ENCODE data around the gene STX4. TPM values are rescaled to one million over a fixed set of nuclear protein-coding genes. Genes with fewer than 3 reads are reported as not detected.

The STX4 gene
- total RNA-seq, 4 donors from 2014 or later, result 60.2 to 159 (median 101) TPM

GRCh38 chr16:31061126-31061812 lies 27.9 kb downstream of the STX4 start:
- TF ChIP-seq, protein P1, sequence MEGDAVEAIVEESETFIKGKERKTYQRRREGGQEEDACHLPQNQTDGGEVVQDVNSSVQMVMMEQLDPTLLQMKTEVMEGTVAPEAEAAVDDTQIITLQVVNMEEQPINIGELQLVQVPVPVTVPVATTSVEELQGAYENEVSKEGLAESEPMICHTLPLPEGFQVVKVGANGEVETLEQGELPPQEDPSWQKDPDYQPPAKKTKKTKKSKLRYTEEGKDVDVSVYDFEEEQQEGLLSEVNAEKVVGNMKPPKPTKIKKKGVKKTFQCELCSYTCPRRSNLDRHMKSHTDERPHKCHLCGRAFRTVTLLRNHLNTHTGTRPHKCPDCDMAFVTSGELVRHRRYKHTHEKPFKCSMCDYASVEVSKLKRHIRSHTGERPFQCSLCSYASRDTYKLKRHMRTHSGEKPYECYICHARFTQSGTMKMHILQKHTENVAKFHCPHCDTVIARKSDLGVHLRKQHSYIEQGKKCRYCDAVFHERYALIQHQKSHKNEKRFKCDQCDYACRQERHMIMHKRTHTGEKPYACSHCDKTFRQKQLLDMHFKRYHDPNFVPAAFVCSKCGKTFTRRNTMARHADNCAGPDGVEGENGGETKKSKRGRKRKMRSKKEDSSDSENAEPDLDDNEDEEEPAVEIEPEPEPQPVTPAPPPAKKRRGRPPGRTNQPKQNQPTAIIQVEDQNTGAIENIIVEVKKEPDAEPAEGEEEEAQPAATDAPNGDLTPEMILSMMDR (IDR thresholded peaks at IDR 0.05), result no peak
- no peak for TF ChIP-seq POLR2A (IDR thresholded peaks at IDR 0.05)
- H3K27ac ChIP-seq, result no peak overlapping the region
- no peak for DNase-seq
- no peaks in the 10 kb centered on the region for H3K9me3 ChIP-seq
- no peak overlapping the region for H3K4me3 ChIP-seq
- H3K36me3 ChIP-seq, result peaks cover 0 to 27% (median 0%) of the 10 kb centered on the region in 3 donors
- H3K4me1 ChIP-seq, result peaks cover 0 to 8% (median 0%) of the 10 kb centered on the region in 4 donors
- H3K27me3 ChIP-seq, result no peaks in the 10 kb centered on the region

DNA sequence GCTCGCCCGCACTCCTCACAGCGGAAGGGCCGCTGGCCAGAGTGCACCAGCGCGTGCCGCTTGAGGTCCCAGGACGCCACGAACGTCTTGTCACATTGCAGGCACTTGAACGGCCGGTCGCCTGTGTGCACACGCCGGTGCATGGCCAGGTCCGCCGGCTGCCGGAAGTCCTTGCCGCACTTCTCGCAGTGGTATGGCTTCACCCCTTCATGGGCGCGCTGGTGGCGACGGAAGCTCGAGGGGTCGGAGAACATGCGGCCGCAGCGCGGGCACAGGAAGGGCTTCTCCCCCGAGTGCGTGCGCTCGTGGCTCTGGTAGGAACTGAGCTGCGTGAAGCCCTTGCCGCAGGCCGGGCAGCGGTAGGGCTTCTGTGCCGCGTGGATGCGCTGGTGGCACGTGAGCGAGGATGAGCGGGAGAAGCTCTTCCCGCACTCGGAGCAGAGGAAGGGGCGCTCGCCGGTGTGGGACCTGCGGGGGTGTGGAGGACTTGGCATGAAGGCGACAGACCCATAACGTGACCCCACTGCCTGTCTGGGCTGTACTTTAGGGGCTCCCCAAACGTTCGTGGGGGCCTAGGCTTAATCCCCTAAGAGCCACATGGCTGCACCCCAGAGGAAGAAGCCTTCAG lies 28.6 kb downstream of the STX4 start:
- Histone ChIP-seq H3K27ac (no peak overlapping the region), H3K27me3 (no peaks in the 10 kb centered on the region), H3K36me3 (peaks cover 0 to 27% (median 0%) of the 10 kb centered on the region in 3 donors), H3K4me3 (no peak overlapping the region), H3K9me3 (no peaks in the 10 kb centered on the region), H3K4me1 (peaks cover 0 to 8% (median 0%) of the 10 kb centered on the region in 4 donors)
- DNase-seq, result no peak
- no peak for TF ChIP-seq POLR2A (IDR thresholded peaks at IDR 0.05)
- TF ChIP-seq, protein P1 (IDR thresholded peaks at IDR 0.05), result no peak

DNA sequence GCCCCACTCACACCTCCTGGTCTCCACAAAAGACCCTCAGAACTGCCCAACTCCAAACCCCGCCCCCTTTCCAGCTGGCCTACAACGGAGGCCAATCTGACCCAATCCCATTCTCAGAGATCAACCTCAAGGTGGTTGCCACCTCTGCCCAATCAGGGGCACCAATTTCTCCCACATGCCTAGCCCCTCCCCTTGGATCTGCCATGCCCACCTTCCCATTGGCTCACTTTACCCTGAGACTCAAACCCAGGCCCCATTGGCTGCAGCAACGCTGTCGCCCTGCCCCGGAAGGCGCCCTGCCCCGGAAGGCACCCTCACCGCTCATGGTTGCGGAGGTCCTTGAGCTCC lies 30.1 kb downstream of the STX4 start:
- Histone ChIP-seq H3K4me1 (peaks cover 0 to 8% (median 0%) of the 10 kb centered on the region in 4 donors), H3K36me3 (peaks cover 0 to 27% (median 0%) of the 10 kb centered on the region in 3 donors), H3K4me3 (peak overlapping the region in 1 of 4 donors; percentile 12), H3K9me3 (no peaks in the 10 kb centered on the region), H3K27me3 (no peaks in the 10 kb centered on the region), H3K27ac (no peak overlapping the region)
- no peak for TF ChIP-seq POLR2A (IDR thresholded peaks at IDR 0.05)
- TF ChIP-seq, protein P1 (IDR thresholded peaks at IDR 0.05), result no peak
- DNase-seq, result no peak

- peak overlapping the region in 1 of 4 donors; percentile 12 for H3K4me3 ChIP-seq
- no peak for TF ChIP-seq POLR2A (IDR thresholded peaks at IDR 0.05)
- H3K36me3 ChIP-seq, result peaks cover 0 to 27% (median 0%) of the 10 kb centered on the region in 3 donors
- no peaks in the 10 kb centered on the region for H3K27me3 ChIP-seq
- H3K9me3 ChIP-seq, result no peaks in the 10 kb centered on the region
- peak in 2 of 3 donors; percentile 19 to 49 for DNase-seq
- H3K4me1 ChIP-seq, result peaks cover 0 to 8% (median 0%) of the 10 kb centered on the region in 4 donors
- H3K27ac ChIP-seq, result peak overlapping the region in 2 of 4 donors; percentile 19 to 44
Observed at GRCh38 chr16:31063843-31064611, 30.7 kb downstream of the STX4 start.

DNA sequence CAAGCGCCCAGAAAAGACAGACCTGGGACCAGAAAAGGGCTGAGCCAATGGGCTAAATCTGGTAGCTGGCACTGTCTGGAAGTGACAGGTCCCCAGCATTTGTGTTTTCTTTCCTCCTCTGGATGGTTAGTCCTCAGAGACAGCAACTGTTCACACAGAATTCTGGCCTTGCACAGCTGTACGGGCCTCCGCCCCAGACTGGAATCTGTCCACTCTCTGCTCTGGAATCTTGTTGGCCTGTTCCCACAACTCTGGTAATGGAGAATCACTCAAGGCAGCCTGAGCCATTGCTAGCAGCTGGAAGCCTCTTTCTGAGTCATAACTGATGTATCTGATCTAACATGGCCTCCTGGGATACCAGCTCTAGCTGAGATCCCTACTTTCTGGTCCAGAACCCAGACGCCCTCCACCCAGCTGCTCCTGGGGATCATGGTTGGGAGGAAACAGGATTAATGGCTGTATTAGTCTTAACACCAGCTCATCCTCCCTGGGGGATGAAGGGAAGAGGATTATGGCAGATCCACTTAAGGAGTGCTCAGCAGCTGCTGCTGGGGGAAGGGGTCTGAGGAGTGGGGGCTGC lies 31.6 kb downstream of the STX4 start:
- Histone ChIP-seq H3K4me3 (no peak overlapping the region), H3K9me3 (no peaks in the 10 kb centered on the region), H3K36me3 (peaks cover 0 to 27% (median 0%) of the 10 kb centered on the region in 3 donors), H3K27me3 (no peaks in the 10 kb centered on the region), H3K4me1 (peaks cover 0 to 8% (median 0%) of the 10 kb centered on the region in 4 donors), H3K27ac (peak overlapping the region in 2 of 4 donors; percentile 30 to 44)
- DNase-seq, result no peak
- TF ChIP-seq POLR2A (IDR thresholded peaks at IDR 0.05), result no peak
- TF ChIP-seq, protein P1 (IDR thresholded peaks at IDR 0.05), result no peak

All from Peyer's patch (tissue), 4 donors.